RWPE2 (cell line): ENCODE measurements around the gene PFN2.

Experiments used
- ATAC-seq: fragments of 200-7000 bp; cut with Tn5 transposase; 3 replicates; pipeline ENCODE4 v1.9.1; 2021; ENCODE audit warnings: low read depth
- DNase-seq: peaks from one replicate; pipeline ENCODE4 v3.0.0-alpha.2; 2020; ENCODE audit warnings: low spot score
- H3K27ac ChIP-seq: fragments of 450-650 bp; 2 replicates; pipeline ENCODE4 v1.5.1; 2017; ENCODE audit warnings: mild to moderate bottlenecking; ENCODE audit not compliant: poor library complexity, severe bottlenecking
- H3K27me3 ChIP-seq: fragments of 250-450 bp; sonication (Bioruptor Pico); 2 replicates; pipeline ENCODE4 v1.5.1; 2021; ENCODE audit warnings: mild to moderate bottlenecking, moderate library complexity; ENCODE audit not compliant: insufficient read depth, poor library complexity, severe bottlenecking
- H3K36me3 ChIP-seq: fragments of 250-450 bp; sonication (Bioruptor Pico); 2 replicates; pipeline ENCODE4 v1.5.1; 2020; ENCODE audit warnings: low read depth, mild to moderate bottlenecking, moderate library complexity
- H3K4me1 ChIP-seq: fragments of 250-450 bp; sonication (Bioruptor Pico); 2 replicates; pipeline ENCODE4 v1.5.1; 2021; ENCODE audit warnings: mild to moderate bottlenecking, moderate library complexity; ENCODE audit not compliant: insufficient read depth, poor library complexity, severe bottlenecking
- H3K4me3 ChIP-seq: fragments of 250-450 bp; sonication (Bioruptor Pico); 2 replicates; pipeline ENCODE4 v1.5.1; 2021; ENCODE audit warnings: mild to moderate bottlenecking, moderate library complexity; ENCODE audit not compliant: severe bottlenecking
- H3K9me3 ChIP-seq: fragments of 250-450 bp; sonication (Bioruptor Pico); 2 replicates; pipeline ENCODE4 v1.5.1; 2021; ENCODE audit warnings: mild to moderate bottlenecking, moderate library complexity; ENCODE audit not compliant: severe bottlenecking
- TF ChIP-seq, protein P1 (sequence below): fragments of 450-650 bp; IDR thresholded peaks from one replicate; pipeline ENCODE4 v1.5.1; 2017; ENCODE audit warnings: mild to moderate bottlenecking, moderate library complexity; ENCODE audit not compliant: poor library complexity, severe bottlenecking

The PFN2 gene

DNA sequence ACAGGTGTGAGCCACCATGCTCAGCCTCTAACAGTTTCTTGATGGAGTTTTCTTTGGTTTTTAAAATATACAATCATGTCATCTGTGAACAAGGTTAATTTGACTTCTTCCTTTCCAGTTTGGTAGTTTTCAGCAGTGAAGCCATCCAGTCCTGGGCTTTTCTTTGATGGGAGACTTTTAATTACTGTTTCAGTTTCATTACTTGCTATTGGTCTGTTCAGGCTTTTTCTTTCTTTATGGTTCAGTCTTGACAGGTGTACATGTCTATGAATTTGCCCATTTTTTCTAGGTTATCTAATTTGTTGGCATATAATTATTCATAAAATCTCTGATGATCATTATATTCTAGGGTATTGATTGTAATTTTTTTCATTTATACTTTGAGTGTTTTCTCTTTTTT is 36.8 kb downstream of the PFN2 start:
- ATAC-seq (no peak), DNase-seq (no peak)
- no peaks in the 10 kb centered on the region for H3K9me3 ChIP-seq
- H3K4me3 ChIP-seq, result no peak overlapping the region
- H3K36me3 ChIP-seq, result no peaks in the 10 kb centered on the region; the same call in 1 of the 2 replicates
- H3K27ac ChIP-seq, result no peak overlapping the region
- H3K4me1 ChIP-seq, result no peaks in the 10 kb centered on the region
- TF ChIP-seq, protein P1, sequence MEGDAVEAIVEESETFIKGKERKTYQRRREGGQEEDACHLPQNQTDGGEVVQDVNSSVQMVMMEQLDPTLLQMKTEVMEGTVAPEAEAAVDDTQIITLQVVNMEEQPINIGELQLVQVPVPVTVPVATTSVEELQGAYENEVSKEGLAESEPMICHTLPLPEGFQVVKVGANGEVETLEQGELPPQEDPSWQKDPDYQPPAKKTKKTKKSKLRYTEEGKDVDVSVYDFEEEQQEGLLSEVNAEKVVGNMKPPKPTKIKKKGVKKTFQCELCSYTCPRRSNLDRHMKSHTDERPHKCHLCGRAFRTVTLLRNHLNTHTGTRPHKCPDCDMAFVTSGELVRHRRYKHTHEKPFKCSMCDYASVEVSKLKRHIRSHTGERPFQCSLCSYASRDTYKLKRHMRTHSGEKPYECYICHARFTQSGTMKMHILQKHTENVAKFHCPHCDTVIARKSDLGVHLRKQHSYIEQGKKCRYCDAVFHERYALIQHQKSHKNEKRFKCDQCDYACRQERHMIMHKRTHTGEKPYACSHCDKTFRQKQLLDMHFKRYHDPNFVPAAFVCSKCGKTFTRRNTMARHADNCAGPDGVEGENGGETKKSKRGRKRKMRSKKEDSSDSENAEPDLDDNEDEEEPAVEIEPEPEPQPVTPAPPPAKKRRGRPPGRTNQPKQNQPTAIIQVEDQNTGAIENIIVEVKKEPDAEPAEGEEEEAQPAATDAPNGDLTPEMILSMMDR, result no peak
- H3K27me3 ChIP-seq, result no peaks in the 10 kb centered on the region

DNA sequence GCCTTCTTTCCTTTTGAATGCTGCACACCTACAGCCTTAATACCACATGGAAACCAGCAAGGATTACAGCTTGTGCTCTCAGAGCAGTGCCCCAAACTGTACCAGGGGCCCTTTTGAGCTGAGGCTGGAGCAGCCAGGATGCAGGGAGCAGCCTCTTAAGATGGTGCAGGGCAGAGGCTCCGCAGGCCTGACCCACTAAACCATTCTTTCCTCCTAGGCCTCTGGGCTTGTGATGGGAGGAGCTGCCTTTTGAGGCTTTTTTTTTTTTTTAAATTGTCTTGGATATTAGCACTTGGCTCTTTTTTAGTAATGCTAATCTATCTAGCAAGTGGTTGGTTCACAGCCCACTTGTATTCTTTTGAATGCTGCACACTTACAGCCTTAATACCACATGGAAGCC is 37.7 kb downstream of the PFN2 start:
- H3K27ac ChIP-seq, result no peak overlapping the region
- no peaks in the 10 kb centered on the region for H3K4me1 ChIP-seq
- ATAC-seq, result no peak
- H3K36me3 ChIP-seq, result peaks cover 6% of the 10 kb centered on the region; the same call in 1 of the 2 replicates
- H3K4me3 ChIP-seq, result no peak overlapping the region
- no peak for DNase-seq
- TF ChIP-seq, protein P1, result no peak
- no peaks in the 10 kb centered on the region for H3K27me3 ChIP-seq
- H3K9me3 ChIP-seq, result no peaks in the 10 kb centered on the region

DNA sequence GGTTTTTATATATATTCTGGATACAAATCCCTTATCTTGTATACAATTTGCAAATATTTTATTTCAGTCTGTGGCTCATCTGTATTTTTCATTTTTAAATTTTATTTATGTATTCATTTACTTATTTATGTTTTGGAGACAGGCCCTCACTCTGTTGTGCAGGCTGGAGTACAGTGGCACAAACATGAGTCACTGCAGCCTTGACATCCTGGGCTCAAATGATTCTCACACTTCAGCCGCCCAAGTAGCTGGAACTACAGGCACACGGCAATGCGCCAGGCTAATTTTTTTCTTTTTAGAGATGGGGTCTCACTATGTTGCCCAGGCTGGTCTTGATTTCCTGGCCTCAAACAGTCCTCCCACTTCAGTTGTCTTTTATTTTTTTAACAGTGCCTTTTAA is 50.6 kb downstream of the PFN2 start:
- Histone ChIP-seq H3K4me1 (no peaks in the 10 kb centered on the region), H3K27ac (no peak overlapping the region), H3K36me3 (peaks cover 13% of the 10 kb centered on the region), H3K9me3 (no peaks in the 10 kb centered on the region), H3K4me3 (no peak overlapping the region), H3K27me3 (no peaks in the 10 kb centered on the region)
- TF ChIP-seq, protein P1, result no peak
- no peak for DNase-seq
- no peak for ATAC-seq

DNA sequence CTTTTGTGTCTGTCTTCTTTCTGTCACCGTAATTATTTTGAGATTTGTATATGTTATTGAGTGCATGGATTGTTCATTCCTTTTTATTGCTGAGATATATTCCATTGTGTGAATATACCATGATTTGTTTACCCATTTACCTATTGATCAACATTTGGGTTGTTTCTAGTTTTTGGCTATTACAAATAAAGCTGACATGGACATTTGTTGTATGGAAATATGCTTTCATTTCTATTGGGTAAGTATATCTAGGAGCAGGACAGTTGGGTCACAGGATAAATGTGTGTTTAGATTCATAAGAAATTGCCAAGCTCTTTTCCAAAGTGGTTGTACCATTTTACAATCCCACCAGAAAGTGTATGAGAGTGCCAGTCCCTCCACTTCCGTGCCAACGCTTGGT is 51.2 kb downstream of the PFN2 start:
- peaks cover 16% of the 10 kb centered on the region for H3K36me3 ChIP-seq
- no peak overlapping the region for H3K27ac ChIP-seq
- DNase-seq (no peak), ATAC-seq (no peak)
- H3K9me3 ChIP-seq, result no peaks in the 10 kb centered on the region
- no peaks in the 10 kb centered on the region for H3K27me3 ChIP-seq
- H3K4me1 ChIP-seq, result no peaks in the 10 kb centered on the region
- H3K4me3 ChIP-seq, result no peak overlapping the region
- TF ChIP-seq, protein P1, result no peak

DNA sequence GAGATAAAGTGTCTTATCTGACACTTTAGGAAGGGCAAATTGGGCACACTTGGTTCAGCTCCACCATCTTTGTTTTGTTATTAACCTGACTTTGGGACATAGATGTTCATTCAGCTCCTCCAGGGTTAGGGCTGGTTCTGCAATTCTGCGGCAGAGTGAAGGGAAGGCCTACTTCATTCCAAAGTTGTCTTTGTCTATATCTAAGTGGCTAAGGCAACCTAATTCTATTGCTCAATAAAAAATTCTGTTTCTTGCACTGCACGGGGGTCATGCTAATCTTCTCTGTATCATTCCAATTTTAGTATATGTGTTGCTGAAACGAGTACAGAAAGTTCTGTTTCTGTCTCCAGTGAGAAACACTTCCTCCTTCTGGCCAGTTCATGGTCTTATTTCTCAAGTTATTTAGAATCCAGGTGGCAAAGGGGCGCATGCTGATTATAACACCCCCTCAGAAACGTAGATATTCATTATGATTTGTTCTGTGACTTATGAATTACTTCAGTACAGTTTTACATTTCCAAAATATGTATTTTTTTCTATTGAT is 53.5 kb downstream of the PFN2 start:
- Histone ChIP-seq H3K27ac (no peak overlapping the region), H3K36me3 (peaks cover 18% of the 10 kb centered on the region), H3K27me3 (no peaks in the 10 kb centered on the region), H3K9me3 (no peaks in the 10 kb centered on the region), H3K4me1 (no peaks in the 10 kb centered on the region), H3K4me3 (no peak overlapping the region)
- DNase-seq (no peak), ATAC-seq (no peak)
- TF ChIP-seq, protein P1, result no peak
